MV-4-11 (cell line): ENCODE data around the gene F10.
"Not testable (repeated sequence)": the region's sequence is repeated elsewhere in the genome, so short reads cannot be mapped to it uniquely, and the experiment has no call there.

ENCODE experiments used
- DNase-seq: peaks from one replicate; lab custom pipeline; 2025; lab: John Stamatoyannopoulos, UW

Gene F10

DNA sequence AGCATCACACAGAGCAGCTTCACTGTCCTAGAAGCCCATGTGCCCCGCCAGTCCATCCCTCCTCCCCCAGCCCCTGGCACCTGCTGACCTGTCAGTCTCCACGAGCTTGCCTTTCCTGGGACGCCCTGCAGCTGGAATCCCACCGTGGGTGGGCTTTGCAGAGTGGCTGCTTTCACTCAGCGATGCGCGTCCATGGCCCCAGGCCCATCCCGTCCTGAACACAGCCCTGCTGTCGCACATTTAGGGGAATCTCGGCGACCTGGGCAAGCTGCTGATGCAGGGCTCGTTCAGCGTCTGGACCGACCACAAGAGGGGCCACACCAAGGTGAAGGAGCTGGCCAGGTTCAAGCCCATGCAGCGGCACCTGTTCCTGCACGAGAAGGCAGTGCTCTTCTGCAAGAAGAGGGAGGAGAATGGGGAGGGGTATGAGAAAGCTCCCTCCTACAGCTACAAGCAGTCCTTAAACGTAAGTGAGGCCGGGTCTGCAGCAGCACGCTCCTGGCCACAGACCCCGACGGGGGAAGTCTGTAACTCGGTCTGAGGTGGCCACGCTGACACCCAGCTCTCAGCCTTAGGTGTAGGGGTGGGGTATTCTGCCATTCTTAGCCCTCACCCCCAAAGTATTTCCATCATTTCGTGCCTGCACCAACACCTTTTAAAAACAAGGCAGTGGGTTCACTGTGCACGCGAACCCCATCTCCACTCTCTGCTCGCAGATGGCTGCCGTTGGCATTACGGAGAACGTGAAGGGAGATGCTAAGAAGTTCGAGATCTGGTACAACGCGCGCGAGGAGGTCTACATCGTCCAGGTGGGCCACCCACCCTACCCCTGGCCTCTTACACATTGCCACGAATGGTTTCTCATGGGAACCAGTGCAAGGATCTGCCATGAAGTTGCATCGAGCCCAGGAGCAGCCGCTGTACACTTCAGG lies 35.3 kb upstream of the F10 start:
- no peak for DNase-seq

DNA sequence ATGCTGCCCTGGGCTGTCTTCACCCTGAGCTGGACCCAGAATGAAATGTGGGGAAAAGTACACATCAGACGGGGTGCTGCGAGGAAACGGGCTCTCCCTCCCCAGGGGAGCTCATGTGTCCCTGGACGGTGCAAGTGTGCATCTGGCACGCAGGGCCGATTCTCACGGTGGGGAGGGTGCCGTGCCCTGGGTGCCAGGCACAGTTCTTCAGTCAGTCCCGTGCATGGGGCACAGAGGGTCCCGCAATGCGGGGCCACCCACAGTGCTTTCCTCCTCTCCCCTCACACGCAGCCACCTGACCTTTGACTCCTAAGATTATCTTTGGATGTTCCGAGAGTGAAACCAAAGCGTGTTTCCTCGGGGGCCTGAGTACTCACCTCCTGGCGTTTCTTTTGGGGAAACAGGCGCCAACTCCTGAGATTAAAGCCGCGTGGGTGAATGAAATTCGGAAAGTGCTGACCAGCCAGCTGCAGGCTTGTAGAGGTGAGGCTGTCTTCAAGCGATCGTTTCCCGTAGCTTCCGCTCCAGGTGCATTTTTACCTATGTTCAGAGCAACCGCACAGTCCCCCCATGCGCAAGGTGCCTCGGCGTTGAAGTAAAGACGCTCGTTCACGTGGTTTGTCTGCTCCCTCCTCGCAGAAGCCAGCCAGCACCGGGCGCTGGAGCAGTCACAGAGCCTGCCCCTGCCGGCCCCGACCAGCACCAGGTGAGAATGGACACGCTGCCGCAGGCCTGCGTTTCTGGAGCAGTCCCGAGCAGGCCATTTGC lies 34.5 kb upstream of the F10 start:
- no peak for DNase-seq

DNA sequence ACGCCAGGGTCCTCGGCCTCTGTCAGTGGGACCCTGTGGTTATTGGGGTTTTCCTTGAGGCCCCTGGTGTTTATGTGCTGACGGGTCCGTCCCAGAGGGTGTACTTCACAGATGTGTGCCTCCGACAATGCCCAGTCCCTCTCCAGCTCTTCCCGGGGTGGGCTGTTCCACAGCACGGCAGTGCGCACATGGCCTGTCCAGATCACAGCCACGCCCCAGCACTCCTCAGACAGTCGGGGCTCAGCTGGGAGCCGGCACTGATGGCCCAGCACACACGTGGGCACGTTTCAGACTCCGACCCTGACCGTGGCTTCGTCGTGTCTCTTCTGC lies 33.9 kb upstream of the F10 start:
- DNase-seq, result no peak

DNA sequence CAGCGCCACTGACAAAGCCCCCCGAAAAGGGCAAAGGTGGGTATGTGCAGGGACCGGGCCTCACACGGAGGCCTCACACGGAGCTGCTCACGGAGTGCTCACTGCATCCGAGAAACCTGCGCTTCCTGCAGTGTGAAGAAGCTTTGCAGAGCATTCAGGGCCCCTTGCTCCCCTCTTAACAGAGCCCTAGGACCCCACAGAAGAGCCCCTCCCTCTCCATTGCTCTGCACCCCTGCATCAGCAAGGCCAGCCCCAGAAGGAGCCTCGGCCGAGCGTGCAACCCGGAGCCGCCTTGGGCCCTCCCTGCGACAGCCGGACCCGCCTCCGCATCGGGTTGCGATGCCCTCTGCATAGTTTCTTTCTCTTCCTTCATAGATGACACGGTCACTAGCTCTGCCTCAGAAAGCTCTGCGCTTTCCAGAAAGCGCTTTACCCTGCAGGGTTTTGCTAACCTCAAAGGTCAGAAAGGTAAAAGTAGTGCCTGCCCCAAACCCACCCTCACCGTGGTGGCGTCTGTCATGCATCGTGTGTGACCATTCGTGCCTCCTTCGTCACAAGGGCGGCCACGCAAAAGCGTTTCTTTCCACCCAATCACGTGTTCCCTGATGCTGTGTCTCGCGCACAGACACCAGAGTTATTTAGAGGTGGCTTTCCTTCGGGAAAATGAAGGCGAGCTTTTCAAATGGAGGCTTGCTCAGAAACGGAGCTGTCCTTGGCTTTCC lies 32.7 kb upstream of the F10 start:
- no peak for DNase-seq

DNA sequence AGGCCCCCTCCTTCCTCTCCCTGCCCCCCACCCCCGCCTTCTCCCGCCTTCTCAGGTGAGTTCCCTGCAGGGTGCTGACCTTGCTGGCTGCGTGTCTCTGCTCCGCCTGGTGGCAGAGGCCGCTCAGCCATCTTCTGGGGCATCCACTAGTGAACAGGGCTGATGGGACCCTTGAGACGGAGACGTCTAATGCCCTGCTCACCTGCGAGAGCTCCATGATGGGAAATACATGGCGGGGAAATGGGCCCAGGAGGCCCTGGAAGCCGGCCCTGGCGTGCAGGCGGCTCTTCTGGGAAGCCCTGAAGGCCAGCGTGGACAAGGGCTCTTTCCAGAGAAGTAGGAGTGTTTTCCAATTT lies 32.2 kb upstream of the F10 start:
- no peak for DNase-seq

DNA sequence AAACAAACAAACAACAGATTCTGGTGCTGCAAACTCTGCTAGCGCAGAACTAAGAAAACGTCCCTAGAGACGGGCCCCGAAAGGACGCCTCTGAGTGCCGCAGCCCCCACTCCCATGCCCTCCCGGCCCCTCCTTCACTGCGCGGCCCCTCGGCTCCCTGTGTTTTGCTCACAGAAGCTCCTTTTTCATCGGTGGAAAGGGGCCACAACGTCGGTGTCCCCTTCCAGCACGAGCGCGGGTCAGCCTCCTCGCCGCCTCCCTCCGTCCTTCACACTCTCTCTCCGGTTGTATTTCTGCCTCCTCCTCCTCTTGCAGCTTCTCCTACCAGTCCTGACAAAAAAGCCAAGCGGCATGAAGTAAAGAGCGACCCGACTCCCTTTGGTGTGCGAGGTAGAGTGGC lies 31.8 kb upstream of the F10 start:
- DNase-seq, result no peak

DNA sequence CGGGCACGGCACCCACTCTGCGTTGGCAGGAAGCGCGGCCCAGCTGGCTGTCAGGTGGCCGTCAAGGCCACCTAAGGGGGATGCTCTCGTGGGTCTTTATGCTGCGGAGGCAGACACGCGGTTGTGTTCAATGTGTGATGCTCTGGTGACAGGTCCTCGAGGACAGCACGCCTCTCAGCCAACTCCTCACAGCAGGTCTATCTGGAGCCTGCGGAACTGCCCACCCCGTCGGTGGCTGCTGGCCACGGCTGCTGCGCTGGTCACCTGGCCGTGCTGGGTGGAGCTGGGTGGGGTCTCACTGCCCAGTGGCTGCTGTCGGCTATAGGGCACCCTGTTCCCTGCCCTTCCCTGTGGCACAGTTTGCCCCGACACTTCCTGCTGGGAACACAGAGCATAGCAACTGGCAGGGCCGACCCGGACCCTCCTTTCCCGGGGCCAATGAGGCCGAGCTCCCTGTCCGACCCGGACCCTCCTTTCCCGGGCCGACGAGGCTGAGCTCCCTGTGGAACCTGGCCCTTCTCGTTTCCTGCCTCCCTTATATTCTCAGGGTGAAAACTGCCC lies 31.3 kb upstream of the F10 start:
- DNase-seq, result no peak

DNA sequence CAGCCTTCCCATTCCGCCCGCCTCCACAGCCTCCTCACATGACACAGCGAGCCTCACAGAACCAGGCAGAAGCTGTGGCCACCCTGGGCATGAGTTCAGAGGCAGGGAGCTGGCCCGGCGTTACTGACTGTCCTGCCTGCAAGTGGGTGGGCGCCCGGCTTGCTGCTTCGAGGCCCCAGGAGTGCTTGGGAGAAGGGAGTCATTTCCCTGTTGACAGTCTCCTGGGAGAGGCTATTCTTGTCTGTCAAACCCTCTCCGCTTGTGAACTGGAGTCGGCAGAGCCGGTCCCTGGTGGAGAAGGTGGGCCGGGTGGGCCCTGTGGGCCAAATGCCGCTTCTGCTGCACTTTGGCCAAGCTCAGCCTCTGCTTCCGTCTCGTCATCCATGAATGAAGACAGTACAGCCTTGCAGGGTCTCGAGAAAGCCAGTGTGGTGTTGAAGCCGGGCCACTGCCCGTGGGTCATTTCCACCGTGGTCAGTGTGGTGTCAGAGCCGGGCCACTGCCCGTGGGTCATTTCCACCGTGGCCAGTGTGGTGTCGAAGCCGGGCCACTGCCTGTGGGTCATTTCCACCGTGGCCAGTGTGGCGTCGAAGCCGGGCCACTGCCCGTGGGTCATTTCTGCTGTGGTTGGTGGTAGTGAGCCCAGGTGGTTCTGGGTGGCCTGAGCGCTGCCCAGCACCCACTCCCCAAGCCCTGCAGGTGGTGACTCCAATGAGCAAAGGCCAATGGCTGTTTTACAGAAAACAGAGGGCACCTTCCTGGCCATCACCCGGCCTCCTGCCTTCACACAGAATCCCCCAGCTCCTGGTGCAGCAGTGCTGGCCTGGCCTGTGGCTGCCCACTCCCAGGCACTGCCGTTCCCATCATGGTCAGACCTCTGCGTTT lies 30.5 kb upstream of the F10 start:
- DNase-seq, result no peak

DNA sequence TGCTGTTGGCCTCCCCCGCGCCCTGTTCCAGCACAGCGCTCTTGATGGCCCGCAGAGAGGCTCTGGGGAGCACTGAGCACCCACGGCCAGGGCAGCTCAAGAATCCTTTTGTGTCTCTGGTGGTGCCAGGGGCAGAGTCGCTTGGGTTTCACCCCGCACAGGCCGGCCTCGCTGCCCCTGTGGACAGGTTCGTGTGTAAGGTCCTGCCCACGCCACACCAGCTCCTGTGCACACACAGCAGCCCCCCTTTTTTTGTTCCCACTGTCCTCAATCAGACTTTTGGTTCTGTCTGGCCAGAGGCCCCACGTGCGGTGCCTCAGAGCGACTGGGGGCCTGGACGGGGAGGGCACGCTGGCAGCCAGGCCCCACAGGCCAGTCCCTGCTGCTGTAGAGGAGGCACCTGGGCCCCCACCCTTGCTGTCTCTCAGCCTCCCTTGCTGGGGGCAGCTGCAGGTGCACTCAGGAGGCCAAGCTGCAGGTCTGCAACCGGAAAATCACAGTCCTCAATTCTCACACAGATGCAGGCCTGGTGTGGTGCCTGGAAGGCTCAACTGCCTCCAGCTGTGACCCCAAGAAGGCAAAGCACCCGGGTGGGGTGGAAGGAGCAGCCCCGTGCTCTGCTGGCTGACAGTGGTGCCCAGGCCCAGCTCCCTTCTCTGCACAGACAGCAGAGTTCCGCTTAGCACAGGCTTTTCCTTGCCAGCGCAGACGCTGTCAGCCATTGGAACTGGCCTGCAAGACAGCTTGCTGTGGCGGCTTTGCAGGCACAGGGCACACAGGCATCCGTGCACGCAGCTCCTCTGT lies 29.6 kb upstream of the F10 start:
- DNase-seq, result no peak

DNA sequence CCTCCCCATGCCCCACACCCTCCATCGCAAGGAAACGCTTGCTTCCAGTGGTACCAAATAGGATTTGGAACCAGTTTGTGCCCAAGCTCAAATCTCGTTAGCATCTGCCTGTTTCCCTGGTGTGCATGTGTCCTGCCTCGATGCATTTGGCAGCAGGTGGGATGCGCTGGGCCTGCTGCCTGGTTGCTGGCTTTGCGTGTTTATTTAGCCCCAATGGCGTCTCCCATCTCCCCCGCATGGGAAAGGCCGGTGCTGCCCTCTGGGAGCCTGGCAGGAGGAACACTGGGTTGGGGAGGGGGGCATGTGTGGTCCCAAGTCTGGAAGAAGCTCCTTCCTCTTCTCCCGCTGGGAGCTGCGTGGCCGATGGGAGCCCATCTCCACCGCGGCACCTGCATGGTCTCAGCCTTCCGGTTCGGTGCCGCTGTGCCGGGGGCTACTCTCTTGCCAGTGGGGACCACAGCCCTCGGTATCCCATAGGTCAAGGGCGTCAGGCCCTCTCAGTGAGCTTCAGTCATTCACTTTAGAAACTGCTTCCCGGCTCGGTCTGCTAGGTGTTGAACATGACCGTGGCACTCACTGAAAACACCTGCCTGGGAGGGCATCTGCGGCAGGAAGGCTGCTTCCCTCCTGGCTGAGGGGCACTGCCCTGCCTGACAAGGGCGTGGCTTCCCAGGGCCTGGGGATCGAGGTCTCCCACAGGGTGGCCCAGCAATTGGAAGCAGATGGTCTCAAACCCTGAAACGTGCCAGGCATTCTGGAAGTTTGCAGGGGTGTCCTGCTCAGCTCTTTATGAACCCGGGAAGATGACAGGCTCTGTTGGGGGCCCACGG lies 28.8 kb upstream of the F10 start:
- DNase-seq, result no peak

DNA sequence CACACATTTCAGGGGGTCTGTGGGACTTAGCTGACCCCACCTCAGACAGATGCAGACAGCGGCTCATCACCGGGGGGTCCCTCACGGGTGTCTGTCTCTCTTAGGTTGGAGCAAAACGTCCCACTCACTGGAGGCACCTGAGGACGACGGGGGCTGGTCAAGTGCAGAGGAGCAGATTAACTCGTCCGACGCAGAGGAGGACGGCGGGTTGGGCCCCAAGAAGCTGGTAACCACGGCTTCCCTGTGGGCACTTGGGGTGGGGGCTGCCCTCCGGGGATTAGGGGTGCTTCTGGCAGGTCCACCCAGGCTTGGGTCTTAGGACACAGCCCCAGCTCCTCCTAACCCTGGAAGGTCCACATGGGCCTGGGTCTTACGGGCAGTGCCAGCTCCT lies 28.2 kb upstream of the F10 start:
- DNase-seq, result no peak

DNA sequence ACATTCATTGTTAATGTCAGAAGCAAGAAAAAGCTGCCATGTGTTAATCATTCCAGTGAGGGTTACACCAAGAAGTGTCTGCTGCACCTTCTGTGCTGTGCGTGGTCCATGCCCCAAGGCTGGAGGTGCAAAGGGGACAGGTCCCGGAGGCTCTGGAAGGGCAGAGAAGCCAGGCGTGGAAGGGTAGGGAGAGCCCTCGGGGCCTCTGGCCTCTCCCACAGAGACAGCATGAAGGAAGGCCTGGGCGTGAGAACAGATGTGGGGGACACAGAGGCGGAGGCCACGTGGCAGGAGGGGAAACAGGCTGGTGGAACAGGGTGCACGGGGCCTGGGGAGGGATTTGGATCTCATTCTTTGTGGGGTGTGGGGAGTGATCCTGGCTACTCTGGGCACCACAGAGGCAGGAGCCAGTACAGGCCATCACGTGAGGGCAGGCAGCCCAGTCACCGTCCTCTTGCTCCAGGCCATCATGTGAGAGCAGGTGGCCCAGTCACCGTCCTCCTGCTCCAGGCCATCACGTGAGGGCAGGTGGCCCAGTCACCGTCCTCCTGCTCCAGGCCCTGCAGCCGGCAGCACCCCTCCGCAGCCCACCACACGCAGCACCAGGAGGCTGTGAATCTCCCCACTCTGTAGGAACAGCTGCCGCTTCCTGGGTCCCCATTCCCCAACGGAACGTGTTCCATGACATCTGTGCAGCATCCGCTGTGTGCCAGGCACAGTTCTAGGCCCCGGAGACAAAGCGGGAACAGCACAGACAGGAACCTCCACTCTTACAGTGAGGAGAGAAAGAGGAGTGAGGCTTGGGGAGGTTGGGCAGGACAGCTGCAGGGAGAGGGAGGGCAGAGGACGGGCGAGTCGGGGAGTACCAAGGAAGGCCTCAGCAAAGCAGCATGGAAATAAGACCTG lies 27.2 kb upstream of the F10 start:
- DNase-seq, result no peak

DNA sequence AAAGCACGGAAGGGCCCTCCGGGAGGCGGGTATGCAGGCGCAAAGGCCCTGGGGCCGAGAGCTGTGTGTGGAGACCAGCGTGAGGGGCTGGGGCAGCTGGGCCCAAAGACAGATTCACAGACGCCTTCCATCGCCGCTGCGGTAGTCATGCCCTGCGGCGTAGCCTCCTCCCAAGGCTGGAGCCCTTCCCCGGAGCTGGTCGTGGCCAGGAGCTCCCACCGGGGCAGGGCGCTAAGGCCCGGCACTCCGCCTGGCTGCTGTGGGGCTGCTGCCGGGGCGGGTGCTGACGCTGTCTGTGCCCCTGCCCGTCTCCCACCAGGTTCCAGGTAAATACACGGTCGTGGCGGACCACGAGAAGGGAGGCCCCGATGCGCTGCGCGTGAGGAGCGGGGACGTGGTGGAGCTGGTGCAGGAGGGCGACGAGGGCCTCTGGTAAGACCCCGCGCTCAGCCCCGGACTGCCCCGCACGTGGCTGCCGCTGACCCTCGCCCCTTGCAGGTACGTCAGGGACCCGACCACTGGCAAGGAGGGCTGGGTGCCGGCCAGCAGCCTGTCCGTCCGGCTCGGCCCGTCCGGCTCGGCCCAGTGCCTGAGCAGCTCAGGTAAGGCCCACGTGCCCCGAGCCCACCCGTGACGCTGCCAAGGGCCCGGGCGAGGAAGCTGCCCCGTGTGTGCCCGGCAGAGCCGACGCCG lies 26.4 kb upstream of the F10 start:
- DNase-seq, result no peak

DNA sequence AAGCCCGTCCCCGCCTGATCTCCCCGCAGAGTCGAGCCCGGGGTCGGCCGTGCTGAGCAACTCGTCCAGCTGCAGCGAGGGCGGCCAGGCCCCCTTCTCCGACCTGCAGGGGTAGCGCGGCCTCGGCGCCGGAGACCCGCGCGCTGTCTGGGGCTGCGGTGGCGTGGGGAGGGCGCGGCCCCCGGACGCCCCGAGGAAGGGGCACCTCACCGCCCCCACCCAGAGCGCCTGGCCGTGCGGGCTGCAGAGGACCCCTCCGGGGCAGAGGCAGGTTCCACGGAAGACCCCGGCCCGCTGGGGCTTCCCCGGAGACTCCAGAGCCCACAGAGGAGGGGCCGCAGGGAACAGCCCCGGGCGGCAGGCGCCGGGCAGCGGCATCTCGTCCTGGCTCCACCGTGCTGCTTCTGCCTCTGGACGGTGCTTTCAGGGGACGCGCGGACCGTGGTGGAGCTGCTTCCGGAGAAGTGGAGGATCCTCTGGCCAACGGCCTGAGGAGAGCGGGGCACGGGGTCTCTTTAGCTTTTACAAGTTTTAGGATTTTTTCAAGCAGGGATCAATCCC lies 25.8 kb upstream of the F10 start:
- no peak for DNase-seq

DNA sequence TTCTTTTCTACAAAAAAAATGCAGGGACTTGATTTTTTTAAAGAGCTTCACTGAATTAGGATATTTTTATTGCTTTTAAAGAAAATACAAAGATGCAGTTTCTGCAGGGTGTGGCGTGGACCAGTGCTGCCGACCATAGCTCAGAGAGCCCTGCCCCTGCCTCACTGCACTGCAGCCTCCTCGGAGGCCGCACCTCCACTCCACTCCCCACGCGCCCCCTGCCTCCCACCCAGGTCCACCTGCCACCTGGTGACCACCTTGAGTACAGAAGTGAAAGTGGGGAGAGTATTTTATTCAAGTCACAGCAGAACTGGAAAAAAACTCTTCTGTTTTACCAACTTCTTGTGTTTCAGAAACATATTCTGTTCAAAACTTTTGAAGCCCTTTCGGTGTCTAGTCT lies 24.9 kb upstream of the F10 start:
- no peak for DNase-seq

DNA sequence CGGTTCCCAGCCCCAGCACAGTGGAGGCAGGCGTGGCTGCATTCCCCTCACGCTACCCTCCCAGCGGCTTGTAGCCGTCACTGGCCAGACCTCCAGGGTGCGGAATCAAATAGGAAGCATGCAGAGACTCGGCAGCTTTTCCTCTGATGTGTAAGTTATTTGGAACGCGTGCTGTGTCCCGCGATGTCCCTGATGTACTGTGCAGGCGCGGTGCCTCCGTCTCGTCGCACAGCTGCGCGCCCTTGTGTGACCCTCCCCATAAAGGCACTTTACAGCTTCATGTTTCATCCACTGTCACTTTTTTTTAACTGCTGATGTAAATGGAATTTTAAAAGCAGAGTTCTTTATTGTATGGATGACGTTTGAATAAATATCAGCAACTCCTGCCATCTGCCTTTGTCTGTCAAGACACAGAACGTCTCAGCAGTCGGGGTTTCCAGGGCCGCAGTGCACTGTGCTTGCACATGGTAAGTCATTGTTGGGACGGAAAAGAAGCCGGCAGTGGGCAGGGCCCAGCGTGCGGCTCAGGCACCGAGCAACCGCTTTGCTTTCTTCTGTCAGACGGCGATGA lies 24.4 kb upstream of the F10 start:
- no peak for DNase-seq

DNA sequence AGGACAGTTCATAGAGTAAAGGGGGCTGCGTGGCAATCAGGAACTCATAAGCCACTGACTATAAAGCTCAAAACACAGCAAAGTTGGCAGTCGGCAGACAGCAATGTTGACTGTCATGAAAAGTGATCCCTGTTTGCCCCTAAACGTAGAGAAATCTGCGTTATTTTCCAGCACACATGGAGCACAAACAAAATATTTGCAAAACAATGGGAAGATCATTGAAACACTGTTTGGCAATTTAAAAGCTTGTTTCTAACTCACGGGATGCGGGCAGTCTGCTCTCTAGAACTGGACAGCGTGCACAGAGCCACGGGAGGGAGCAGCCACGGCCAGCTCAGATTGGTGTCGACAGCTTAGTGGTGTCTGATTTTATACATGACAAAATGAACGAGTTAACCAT lies 23.5 kb upstream of the F10 start:
- DNase-seq, result no peak

DNA sequence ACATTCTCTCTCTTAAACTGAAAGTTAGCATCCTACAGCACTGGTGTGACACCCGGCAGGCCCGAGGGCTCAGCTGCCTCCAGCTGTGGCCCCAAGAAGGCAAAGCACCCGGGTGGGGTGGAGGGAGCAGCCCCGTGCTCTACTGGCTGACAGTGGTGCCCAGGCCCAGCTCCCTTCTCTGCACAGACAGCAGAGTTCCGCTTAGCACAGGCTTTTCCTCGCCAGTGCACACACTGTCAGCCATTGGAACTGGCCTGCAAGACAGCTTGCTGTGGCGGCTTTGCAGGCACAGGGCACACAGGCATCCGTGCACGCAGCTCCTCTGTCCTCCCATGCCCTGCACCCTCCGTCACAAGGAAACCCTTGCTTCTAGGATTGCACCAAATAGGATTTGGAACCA lies 20.3 kb upstream of the F10 start:
- not testable (repeated sequence) for DNase-seq
